Effector memory CD4-positive, alpha-beta T cell (primary cell): ENCODE measurements around the gene ZNF654.
A peak's percentile ranks its signal among the peaks of the same experiment; 100 is the strongest.
"Not testable (repeated sequence)": the region's sequence is repeated elsewhere in the genome, so short reads cannot be mapped to it uniquely, and the experiment has no call there.

Experiments used
- DNase-seq, 3 donors: peaks; one replicate each; pipeline ENCODE4 v3.0.0-alpha.2; 2020
- H3K27ac ChIP-seq: 2 replicates; pipeline ENCODE4 v1.7.0; 2013; ENCODE audit warnings: mild to moderate bottlenecking, low read length, moderate library complexity; ENCODE audit not compliant: insufficient read depth, poor library complexity, severe bottlenecking
- H3K27me3 ChIP-seq: replicated peaks from 2 replicates; pipeline ENCODE4 v1.7.0; 2013; ENCODE audit warnings: mild to moderate bottlenecking, low read length; ENCODE audit not compliant: insufficient read depth, control insufficient read depth, poor library complexity, severe bottlenecking
- H3K36me3 ChIP-seq: 2 replicates; pipeline ENCODE4 v1.7.0; 2013; ENCODE audit warnings: mild to moderate bottlenecking, low read length, moderate library complexity; ENCODE audit not compliant: control insufficient read depth, insufficient read depth
- H3K4me1 ChIP-seq: 2 replicates; pipeline ENCODE4 v1.7.0; 2013; ENCODE audit warnings: low read length, mild to moderate bottlenecking; ENCODE audit not compliant: control insufficient read depth, insufficient read depth, poor library complexity, severe bottlenecking
- H3K4me3 ChIP-seq: 2 replicates; pipeline ENCODE4 v1.7.0; 2013; ENCODE audit warnings: low read length, low read depth, mild to moderate bottlenecking; ENCODE audit not compliant: insufficient read depth, poor library complexity, severe bottlenecking
- H3K9me3 ChIP-seq: 2 replicates; pipeline ENCODE4 v1.7.0; 2013; ENCODE audit warnings: mild to moderate bottlenecking, low read length, moderate library complexity; ENCODE audit not compliant: control insufficient read depth
- total RNA-seq, 3 donors: gene quantifications; one replicate each; lab custom pipeline; 2026; lab: John Stamatoyannopoulos, UW

Gene ZNF654
- 24.0 to 27.9 (median 25.8) reads per million in 3 donors for total RNA-seq

DNA sequence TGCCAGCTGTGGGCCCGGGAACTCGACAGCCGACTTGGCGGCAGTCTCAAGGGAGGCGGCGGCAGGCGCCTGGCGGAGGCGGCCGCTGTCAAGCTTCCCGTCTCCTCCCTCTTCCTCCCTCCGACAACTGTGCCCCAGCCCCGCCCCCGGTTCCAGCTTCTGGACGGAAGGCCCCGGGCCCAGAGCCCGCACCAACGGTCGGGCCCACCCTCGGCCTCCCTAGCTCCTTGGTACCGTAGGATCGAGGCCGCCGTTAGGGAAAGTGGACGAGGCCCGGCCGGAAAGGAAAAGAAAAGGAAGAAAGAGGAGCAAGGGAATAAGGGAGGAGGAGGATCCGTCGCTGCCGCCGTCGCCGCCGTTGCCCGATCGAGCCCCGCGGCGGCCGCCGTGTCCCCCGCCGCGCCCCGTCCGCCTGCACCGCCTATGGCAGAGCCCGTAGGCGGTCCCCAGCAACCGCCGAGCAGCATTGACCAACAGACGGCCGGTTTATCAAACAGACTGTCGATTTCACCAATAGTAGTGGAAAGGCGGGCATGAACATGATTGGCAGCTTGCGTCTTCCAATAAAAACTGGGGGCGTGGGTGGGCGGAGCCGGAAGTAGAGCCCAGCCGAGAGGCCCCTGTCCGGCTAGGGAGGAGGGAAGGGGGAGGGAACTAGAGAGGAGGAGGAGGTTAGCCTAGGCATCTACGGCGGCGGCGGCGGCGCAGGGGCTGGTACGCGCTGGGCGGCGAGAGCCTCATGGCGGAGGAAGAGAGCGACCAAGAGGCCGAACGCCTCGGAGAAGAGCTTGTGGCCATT is at the start of gene ZNF654, which contains the start of gene CGGBP1:
ZNF654 (plus strand) TSS at position 675 of the 799 bp plus-strand sequence; CDS start at position 740, 65 bp downstream.
CGGBP1 (minus strand) TSS at position 425 of the 799 bp plus-strand sequence. CDS start 3,029 bp downstream, outside the sequence.
- Histone ChIP-seq H3K27me3 (no peaks in the 10 kb centered on the region), H3K36me3 (peaks cover 15% of the 10 kb centered on the region), H3K9me3 (no peaks in the 10 kb centered on the region), H3K27ac (peak within 1 kb of the TSS; percentile 89), H3K4me3 (peak within 1 kb of the TSS; percentile 92), H3K4me1 (peaks cover 3% of the 10 kb centered on the region)
- peak; percentile 98 to 99 (median 98) for DNase-seq

GRCh38 chr3:88010810-88011209 is 48.2 kb upstream of the ZNF654 start:
- Histone ChIP-seq H3K27ac (no peak overlapping the region), H3K36me3 (no peaks in the 10 kb centered on the region), H3K27me3 (no peaks in the 10 kb centered on the region), H3K4me3 (no peak overlapping the region), H3K9me3 (no peaks in the 10 kb centered on the region), H3K4me1 (no peaks in the 10 kb centered on the region)
- no peak for DNase-seq

DNA sequence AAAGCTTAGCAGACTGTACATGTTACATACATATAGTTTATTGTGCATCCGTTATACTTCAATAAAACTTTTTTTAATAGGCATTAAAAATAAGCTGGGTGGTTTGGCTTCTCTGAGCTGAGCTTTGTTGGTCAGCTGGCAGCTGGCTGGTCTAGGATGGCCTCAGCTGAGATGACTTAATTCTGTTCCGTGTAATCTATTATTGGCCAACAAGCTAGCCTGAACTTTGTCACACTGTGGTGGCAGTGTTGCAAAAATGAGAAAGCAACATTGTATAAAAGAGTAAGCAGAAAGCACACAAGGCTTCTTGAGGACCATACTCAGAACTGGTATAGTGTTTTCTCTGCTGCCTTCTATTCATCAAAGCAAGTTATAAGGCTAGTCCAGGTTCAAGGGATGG is 45.5 kb upstream of the ZNF654 start:
- H3K9me3 ChIP-seq: no peaks in the 10 kb centered on the region
- H3K4me1 ChIP-seq: no peaks in the 10 kb centered on the region
- no peak overlapping the region for H3K27ac ChIP-seq
- no peaks in the 10 kb centered on the region for H3K36me3 ChIP-seq
- no peak overlapping the region for H3K4me3 ChIP-seq
- no peak for DNase-seq
- H3K27me3 ChIP-seq: no peaks in the 10 kb centered on the region

- DNase-seq, H3K27me3 ChIP-seq, H3K9me3 ChIP-seq, H3K4me1 ChIP-seq, H3K4me3 ChIP-seq, H3K36me3 ChIP-seq, H3K27ac ChIP-seq: not testable (repeated sequence)
Observed at GRCh38 chr3:88015656-88016055, 43.4 kb upstream of the ZNF654 start.

DNA sequence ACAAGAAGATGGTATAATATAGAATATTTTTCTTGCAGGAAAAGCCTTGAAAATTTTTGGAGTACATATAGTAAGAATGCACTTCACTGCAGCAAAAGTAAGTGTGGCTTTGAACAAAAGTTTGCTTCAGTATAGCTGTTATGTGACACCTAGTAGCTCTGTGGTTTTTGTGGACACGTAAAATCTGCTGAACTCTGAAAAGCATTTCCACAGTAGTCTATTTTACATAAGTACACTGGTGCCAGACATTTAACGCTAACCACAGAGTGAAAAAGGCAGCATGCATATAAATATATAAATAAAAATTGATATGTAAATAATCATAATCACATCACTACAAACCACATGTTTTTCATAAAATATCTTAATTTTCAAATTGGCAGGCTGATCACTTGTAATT is 40.0 kb upstream of the ZNF654 start:
- Histone ChIP-seq H3K27me3 (no peaks in the 10 kb centered on the region), H3K4me3 (no peak overlapping the region), H3K9me3 (no peaks in the 10 kb centered on the region), H3K36me3 (no peaks in the 10 kb centered on the region), H3K4me1 (no peaks in the 10 kb centered on the region), H3K27ac (no peak overlapping the region)
- DNase-seq: no peak

DNA sequence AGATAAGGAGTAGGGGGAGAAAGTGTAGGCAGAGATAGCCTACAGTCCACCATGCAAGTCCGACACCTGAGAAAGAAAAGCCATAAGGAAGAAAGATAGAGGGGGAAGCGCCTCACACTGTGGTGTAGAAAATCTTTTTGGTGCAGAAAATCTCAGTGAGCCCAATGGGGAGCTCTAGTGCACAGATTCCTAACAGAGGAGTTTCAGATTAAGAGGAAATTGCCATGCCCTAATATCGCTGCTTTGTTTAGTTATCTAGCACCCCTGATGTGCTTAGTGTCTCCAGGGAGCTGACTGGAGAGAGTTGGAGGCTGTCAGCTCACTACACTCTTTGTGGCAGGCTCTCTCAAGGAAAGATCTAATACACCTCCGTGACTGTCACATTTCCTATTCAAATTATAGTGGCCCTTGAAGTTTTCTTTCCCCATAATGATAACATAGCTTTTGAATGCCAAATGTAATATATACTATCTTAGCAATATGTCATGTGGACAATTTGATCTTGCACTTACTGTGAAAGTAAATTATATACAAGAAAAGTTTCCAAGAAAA is 34.0 kb upstream of the ZNF654 start:
- no peak for DNase-seq
- H3K9me3 ChIP-seq: no peaks in the 10 kb centered on the region
- H3K27ac ChIP-seq: no peak overlapping the region
- no peak overlapping the region for H3K4me3 ChIP-seq
- no peaks in the 10 kb centered on the region for H3K4me1 ChIP-seq
- H3K27me3 ChIP-seq: no peaks in the 10 kb centered on the region
- H3K36me3 ChIP-seq: no peaks in the 10 kb centered on the region

- H3K4me3 ChIP-seq: no peak overlapping the region
- H3K27ac ChIP-seq: no peak overlapping the region
- no peaks in the 10 kb centered on the region for H3K27me3 ChIP-seq
- no peak for DNase-seq
- peaks cover 4% of the 10 kb centered on the region for H3K4me1 ChIP-seq
- H3K9me3 ChIP-seq: no peaks in the 10 kb centered on the region
- no peaks in the 10 kb centered on the region for H3K36me3 ChIP-seq
Observed at GRCh38 chr3:88028876-88029275, 30.2 kb upstream of the ZNF654 start.

DNA sequence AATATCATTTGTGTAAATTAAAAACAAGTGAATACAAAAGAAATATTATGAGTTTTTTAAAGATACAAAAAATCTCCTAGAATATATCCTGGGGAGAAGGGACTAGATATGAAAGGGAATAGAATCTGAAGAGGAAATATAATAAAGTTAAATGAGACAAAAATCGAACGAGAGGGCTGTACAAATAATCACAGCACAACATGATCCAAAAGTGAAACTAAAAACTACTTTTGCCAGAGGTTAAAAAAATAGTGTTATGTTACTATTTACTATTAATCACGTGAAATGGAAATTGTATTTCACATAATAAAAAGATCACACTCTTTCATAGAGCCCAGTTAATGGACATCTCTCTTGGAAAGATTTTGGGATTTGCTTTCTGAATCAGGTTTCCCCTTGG is 28.8 kb upstream of the ZNF654 start:
- H3K36me3 ChIP-seq: no peaks in the 10 kb centered on the region
- H3K4me3 ChIP-seq: no peak overlapping the region
- no peak overlapping the region for H3K27ac ChIP-seq
- H3K4me1 ChIP-seq: peaks cover 4% of the 10 kb centered on the region
- no peaks in the 10 kb centered on the region for H3K9me3 ChIP-seq
- no peaks in the 10 kb centered on the region for H3K27me3 ChIP-seq
- DNase-seq: no peak

DNA sequence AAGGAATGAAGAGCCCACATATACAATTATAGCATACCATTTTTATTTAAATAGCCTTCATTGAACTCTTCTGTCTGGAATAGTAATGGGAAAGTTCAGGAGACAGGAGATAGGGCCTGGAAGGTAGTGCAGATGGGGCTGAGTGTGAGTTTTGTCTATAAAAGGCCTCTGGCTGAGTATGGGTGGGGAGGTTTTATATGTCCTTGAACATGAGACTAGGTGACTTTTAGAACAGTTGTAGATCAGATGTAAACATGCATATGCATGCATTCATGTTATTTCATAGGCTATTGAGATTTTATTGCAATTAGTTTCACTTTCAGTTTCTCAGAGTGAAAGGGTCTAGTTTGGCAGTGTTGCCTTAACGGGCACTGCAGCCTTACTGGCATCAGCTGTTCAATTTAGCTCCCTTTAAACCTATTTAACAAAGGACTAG is 27.4 kb upstream of the ZNF654 start:
- Histone ChIP-seq H3K4me1 (peaks cover 4% of the 10 kb centered on the region), H3K4me3 (peak overlapping the region; percentile 55), H3K36me3 (no peaks in the 10 kb centered on the region), H3K27me3 (no peaks in the 10 kb centered on the region), H3K27ac (peak overlapping the region; percentile 54), H3K9me3 (no peaks in the 10 kb centered on the region)
- DNase-seq: peak in 1 of 3 donors; percentile 3

GRCh38 chr3:88032245-88032644 is 26.8 kb upstream of the ZNF654 start:
- Histone ChIP-seq H3K27ac (peak overlapping the region; percentile 54), H3K4me3 (peak overlapping the region; percentile 55), H3K4me1 (peaks cover 4% of the 10 kb centered on the region), H3K9me3 (no peaks in the 10 kb centered on the region), H3K36me3 (no peaks in the 10 kb centered on the region), H3K27me3 (no peaks in the 10 kb centered on the region)
- DNase-seq: no peak
